A549 treated with Mapracorat at 1 μM for 4 hours (cell line): Measurements from ENCODE around the gene FRMPD4. TPM values are rescaled to one million over a fixed set of nuclear protein-coding genes. Genes with fewer than 3 reads are reported as not detected.

Experiments used
- total RNA-seq: library from RNA; stranded (reverse); fragments of 200-300 nt; extraction: Qiagen RNA extraction; gene quantifications from 5 replicates; pipeline ENCODE4 v1.2.3, GENCODE V29; 2022

Gene FRMPD4
- total RNA-seq = 0.02 to 0.15 TPM (median 0.07 TPM) in 5 replicates

GRCh38 chrX:12138361-12139313 is at the start of gene FRMPD4:
FRMPD4 (plus strand) TSS chrX:12138473; CDS start chrX:12138972, 499 bp downstream.

